HepG2 (cell line): ENCODE results near the gene RPS8. TPM values are rescaled to one million over a fixed set of nuclear protein-coding genes. Genes with fewer than 3 reads are reported as not detected.

ENCODE experiments used
- CBX5 ChIP-seq: sonication (generic); formaldehyde crosslinking; IDR thresholded peaks from 2 replicates; pipeline ENCODE4 v1.4.0; 2020; ENCODE audit warnings: missing genetic modification reagents, borderline replicate concordance
- CENPBD1 ChIP-seq: sonication (generic); formaldehyde crosslinking; IDR thresholded peaks from 2 replicates; pipeline ENCODE4 v1.8.0; 2022; ENCODE audit warnings: missing genetic modification reagents, low read depth, mild to moderate bottlenecking, borderline replicate concordance
- CERS6 ChIP-seq: sonication (generic); formaldehyde crosslinking; IDR thresholded peaks from 2 replicates; pipeline ENCODE4 v1.5.0; 2020; ENCODE audit warnings: missing genetic modification reagents
- GATA4 ChIP-seq: sonication (generic); IDR thresholded peaks from 2 replicates; pipeline ENCODE4 v1.6.1; 2016; ENCODE audit warnings: antibody characterized with exemption, low read depth, borderline replicate concordance
- IKZF4 ChIP-seq: sonication (generic); formaldehyde crosslinking; IDR thresholded peaks from 2 replicates; pipeline ENCODE4 v1.5.1; 2020; ENCODE audit warnings: borderline replicate concordance, mild to moderate bottlenecking, low read depth, missing genetic modification reagents; ENCODE audit errors: not compliant biosample characterization
- KDM1A ChIP-seq: IDR thresholded peaks from 2 replicates; pipeline ENCODE4 v1.6.1; 2016; ENCODE audit warnings: missing compliant biosample characterization
- KMT2A ChIP-seq: sonication (generic); formaldehyde crosslinking; IDR thresholded peaks from 2 replicates; pipeline ENCODE4 v1.4.0; 2020; ENCODE audit warnings: missing genetic modification reagents
- NFE2L1 ChIP-seq: sonication (generic); formaldehyde crosslinking; IDR thresholded peaks from 2 replicates; pipeline ENCODE4 v1.4.0; 2020; ENCODE audit warnings: missing genetic modification reagents, mild to moderate bottlenecking, borderline replicate concordance
- PHF20 ChIP-seq: sonication (generic); formaldehyde crosslinking; IDR thresholded peaks from 2 replicates; pipeline ENCODE4 v1.5.0; 2020; ENCODE audit warnings: mild to moderate bottlenecking, missing genetic modification reagents
- POGZ ChIP-seq: sonication (generic); formaldehyde crosslinking; IDR thresholded peaks from 2 replicates; pipeline ENCODE4 v1.4.0; 2020; ENCODE audit warnings: mild to moderate bottlenecking, missing genetic modification reagents
- POLR2A ChIP-seq, 2 experiments: IDR thresholded peaks; 2 replicates each; pipeline ENCODE4 v1.6.1; 2011; ENCODE audit warnings: low read depth in 2 of 2, low read length in 2 of 2, mild to moderate bottlenecking in 1 of 2, moderate library complexity in 1 of 2; ENCODE audit not compliant: insufficient read depth in 1 of 2
- RBM22 ChIP-seq: fragments of 200-400 bp; formaldehyde crosslinking; optimal IDR thresholded peaks from 2 replicates; pipeline ENCODE3; 2017; ENCODE audit warnings: mild to moderate bottlenecking, low read length, moderate library complexity
- RBM39 ChIP-seq: fragments of 200-400 bp; formaldehyde crosslinking; IDR thresholded peaks from one replicate; pipeline ENCODE4 v1.6.1; 2018; ENCODE audit warnings: antibody characterized with exemption, mild to moderate bottlenecking, low read depth, low read length; ENCODE audit not compliant: poor library complexity, severe bottlenecking
- SAFB2 ChIP-seq: sonication (generic); formaldehyde crosslinking; IDR thresholded peaks from 2 replicates; pipeline ENCODE4 v1.5.1; 2020; ENCODE audit warnings: missing genetic modification reagents, low read depth, mild to moderate bottlenecking, borderline replicate concordance
- SIX1 ChIP-seq: sonication (generic); formaldehyde crosslinking; IDR thresholded peaks from 2 replicates; pipeline ENCODE4 v1.4.0; 2020; ENCODE audit warnings: missing genetic modification reagents, borderline replicate concordance
- SP1 ChIP-seq, 2 experiments: fragments of 450-650 bp in 1 of 2; sonication (generic) in 1 of 2; formaldehyde crosslinking in 1 of 2; IDR thresholded peaks; 2 replicates each; pipeline versions ENCODE4 v1.4.0 to v1.6.1; 2016 to 2020; ENCODE audit warnings: missing genetic modification reagents in 1 of 2
- SP140L ChIP-seq: sonication (generic); formaldehyde crosslinking; IDR thresholded peaks from 2 replicates; pipeline ENCODE4 v1.4.0; 2020; ENCODE audit warnings: missing genetic modification reagents, borderline replicate concordance
- SRY ChIP-seq: sonication (generic); formaldehyde crosslinking; IDR thresholded peaks from 2 replicates; pipeline ENCODE4 v1.8.0; 2022; ENCODE audit warnings: mild to moderate bottlenecking, missing genetic modification reagents
- TCF7L2 ChIP-seq: IDR thresholded peaks from 2 replicates; pipeline ENCODE4 v1.6.1; 2011; ENCODE audit warnings: mild to moderate bottlenecking, low read depth, low read length, moderate library complexity
- ZNF17 ChIP-seq: sonication (generic); formaldehyde crosslinking; IDR thresholded peaks from 2 replicates; pipeline ENCODE4 v1.5.0; 2020; ENCODE audit warnings: mild to moderate bottlenecking, missing genetic modification reagents
- ZNF724P ChIP-seq: sonication (generic); formaldehyde crosslinking; IDR thresholded peaks from 2 replicates; pipeline ENCODE4 v1.8.0; 2022; ENCODE audit warnings: missing genetic modification reagents, borderline replicate concordance
- ZNF768 ChIP-seq: sonication (generic); formaldehyde crosslinking; IDR thresholded peaks from 2 replicates; pipeline ENCODE4 v1.4.0; 2020; ENCODE audit warnings: missing genetic modification reagents
- polyA plus RNA-seq, 8 experiments: library from polyadenylated mRNA; depleted of rRNA in 3 of 8; stranded (reverse) in 7 of 8; unstranded in 1 of 8; fragments of >200 nt; fragmentation: Illumina TruSeq in 4 of 8; extraction: Trizol in 4 of 8; gene quantifications; 2 replicates each; pipeline versions ENCODE4 v1.2.1 to v1.2.3, GENCODE V29; 2011 to 2016; ENCODE audit warnings: low read depth in 4 of 8, missing spikeins in 1 of 8, mixed read lengths in 1 of 8; ENCODE audit not compliant: insufficient read depth in 1 of 8
- total RNA-seq, 5 experiments: library from RNA; depleted of rRNA; stranded (reverse); fragments of >200 nt; fragmentation: Illumina TruSeq; extraction: Trizol; gene quantifications; 2 replicates each; pipeline ENCODE4 v1.2.3, GENCODE V29; 2016; ENCODE audit warnings: low read depth in 1 of 5
- TF ChIP-seq, protein P1 (sequence below): sonication (generic); formaldehyde crosslinking; IDR thresholded peaks from 2 replicates; pipeline ENCODE4 v1.9.0; 2021; ENCODE audit warnings: mild to moderate bottlenecking, missing genetic modification reagents

Gene RPS8
- total and polyA plus RNA-seq, 2 of the 13 experiments (the other 11 are each of a cell fraction or from before 2014, with no cell fraction given), result 2,628 to 2,822 TPM

DNA sequence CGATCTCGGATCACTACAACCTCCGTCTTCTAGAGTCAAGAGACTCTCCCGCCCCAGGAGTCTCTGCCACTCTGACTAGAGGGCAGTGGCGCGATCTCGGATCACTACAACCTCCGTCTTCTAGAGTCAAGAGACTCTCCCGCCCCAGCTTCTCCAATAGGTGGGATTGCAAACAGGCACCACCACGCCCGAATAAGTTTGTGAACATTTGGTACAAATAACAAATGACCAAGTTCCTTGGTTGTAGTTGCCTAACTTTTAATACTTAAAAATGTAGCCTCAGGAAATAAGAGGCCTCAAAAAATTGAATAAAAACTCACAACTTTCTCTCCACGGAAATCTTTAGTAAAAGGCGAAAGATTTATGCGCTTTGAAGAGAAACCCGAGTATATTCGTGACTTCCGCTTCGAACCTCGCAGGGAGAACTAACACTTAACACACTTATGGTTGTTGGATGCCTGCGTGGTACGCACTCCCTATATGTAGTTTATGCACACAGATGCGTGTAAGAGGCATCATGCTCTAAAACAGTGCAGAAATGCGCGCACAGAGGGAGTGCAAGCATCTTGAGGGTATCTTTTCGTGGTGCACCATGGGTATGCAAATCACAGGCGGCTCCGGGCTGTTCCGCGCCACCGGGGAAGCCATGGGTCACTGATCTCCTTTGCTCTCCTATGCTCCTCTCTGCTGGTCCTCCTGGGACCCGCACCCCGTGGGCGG, 44.4 kb downstream of the RPS8 start (continued):
- peak; percentile 94 for TF ChIP-seq RBM22
- peak; percentile 66; the same call in 1 of the 2 replicates for TF ChIP-seq PHF20 (CRISPR knock-in tag)
- TF ChIP-seq CENPBD1 (CRISPR knock-in tag), result no peak
- TF ChIP-seq IKZF4 (CRISPR knock-in tag), result peak; percentile 86
- peak; percentile 11; the same call in 1 of the 2 replicates for TF ChIP-seq CBX5 (CRISPR knock-in tag)
- peak; percentile 93 for TF ChIP-seq GATA4
- peak; percentile 70; the same call in 1 of the 2 replicates for TF ChIP-seq POGZ (CRISPR knock-in tag)
- 0 out of 2 replicates have a peak, but pooled peaks have one; percentile 32 for TF ChIP-seq ZNF17
- no peak for TF ChIP-seq RBM39
- TF ChIP-seq, protein P1, sequence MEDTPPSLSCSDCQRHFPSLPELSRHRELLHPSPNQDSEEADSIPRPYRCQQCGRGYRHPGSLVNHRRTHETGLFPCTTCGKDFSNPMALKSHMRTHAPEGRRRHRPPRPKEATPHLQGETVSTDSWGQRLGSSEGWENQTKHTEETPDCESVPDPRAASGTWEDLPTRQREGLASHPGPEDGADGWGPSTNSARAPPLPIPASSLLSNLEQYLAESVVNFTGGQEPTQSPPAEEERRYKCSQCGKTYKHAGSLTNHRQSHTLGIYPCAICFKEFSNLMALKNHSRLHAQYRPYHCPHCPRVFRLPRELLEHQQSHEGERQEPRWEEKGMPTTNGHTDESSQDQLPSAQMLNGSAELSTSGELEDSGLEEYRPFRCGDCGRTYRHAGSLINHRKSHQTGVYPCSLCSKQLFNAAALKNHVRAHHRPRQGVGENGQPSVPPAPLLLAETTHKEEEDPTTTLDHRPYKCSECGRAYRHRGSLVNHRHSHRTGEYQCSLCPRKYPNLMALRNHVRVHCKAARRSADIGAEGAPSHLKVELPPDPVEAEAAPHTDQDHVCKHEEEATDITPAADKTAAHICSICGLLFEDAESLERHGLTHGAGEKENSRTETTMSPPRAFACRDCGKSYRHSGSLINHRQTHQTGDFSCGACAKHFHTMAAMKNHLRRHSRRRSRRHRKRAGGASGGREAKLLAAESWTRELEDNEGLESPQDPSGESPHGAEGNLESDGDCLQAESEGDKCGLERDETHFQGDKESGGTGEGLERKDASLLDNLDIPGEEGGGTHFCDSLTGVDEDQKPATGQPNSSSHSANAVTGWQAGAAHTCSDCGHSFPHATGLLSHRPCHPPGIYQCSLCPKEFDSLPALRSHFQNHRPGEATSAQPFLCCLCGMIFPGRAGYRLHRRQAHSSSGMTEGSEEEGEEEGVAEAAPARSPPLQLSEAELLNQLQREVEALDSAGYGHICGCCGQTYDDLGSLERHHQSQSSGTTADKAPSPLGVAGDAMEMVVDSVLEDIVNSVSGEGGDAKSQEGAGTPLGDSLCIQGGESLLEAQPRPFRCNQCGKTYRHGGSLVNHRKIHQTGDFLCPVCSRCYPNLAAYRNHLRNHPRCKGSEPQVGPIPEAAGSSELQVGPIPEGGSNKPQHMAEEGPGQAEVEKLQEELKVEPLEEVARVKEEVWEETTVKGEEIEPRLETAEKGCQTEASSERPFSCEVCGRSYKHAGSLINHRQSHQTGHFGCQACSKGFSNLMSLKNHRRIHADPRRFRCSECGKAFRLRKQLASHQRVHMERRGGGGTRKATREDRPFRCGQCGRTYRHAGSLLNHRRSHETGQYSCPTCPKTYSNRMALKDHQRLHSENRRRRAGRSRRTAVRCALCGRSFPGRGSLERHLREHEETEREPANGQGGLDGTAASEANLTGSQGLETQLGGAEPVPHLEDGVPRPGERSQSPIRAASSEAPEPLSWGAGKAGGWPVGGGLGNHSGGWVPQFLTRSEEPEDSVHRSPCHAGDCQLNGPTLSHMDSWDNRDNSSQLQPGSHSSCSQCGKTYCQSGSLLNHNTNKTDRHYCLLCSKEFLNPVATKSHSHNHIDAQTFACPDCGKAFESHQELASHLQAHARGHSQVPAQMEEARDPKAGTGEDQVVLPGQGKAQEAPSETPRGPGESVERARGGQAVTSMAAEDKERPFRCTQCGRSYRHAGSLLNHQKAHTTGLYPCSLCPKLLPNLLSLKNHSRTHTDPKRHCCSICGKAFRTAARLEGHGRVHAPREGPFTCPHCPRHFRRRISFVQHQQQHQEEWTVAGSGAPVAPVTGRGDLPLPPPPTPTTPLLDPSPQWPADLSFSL (CRISPR knock-in tag), result no peak
- no peak for TF ChIP-seq ZNF768 (CRISPR knock-in tag)
- TF ChIP-seq SRY (CRISPR knock-in tag), result no peak
- TF ChIP-seq POLR2A (IDR thresholded peaks at IDR 0.05; ENCODE audit: insufficient read depth in 1 of 2, low read depth in 2 of 2, low read length in 2 of 2), result peak in 1 of 2 experiments; percentile 100; a peak in 2 of 4 replicates
- TF ChIP-seq KMT2A (CRISPR knock-in tag), result peak; percentile 37
- TF ChIP-seq SP1 (IDR thresholded peaks at IDR 0.05), result no peak
- TF ChIP-seq SP1 (CRISPR knock-in tag; IDR thresholded peaks at IDR 0.05), result no peak; the same call in 1 of the 2 replicates
- TF ChIP-seq SIX1 (CRISPR knock-in tag), result peak; percentile 81
- TF ChIP-seq SP140L (CRISPR knock-in tag), result peak; percentile 45; the same call in 1 of the 2 replicates
- TF ChIP-seq KDM1A, result no peak
- TF ChIP-seq CERS6 (CRISPR knock-in tag), result no peak
- TF ChIP-seq NFE2L1 (CRISPR knock-in tag), result no peak
- peak; percentile 55; the same call in 1 of the 2 replicates for TF ChIP-seq ZNF724P (CRISPR knock-in tag)
- no peak for TF ChIP-seq TCF7L2
- no peak for TF ChIP-seq SAFB2 (CRISPR knock-in tag)
